ENCODE measurements around the gene MEGF6. TPM values are rescaled to one million over a fixed set of nuclear protein-coding genes. Genes with fewer than 3 reads are reported as not detected.
"Not testable (repeated sequence)": the region's sequence is repeated elsewhere in the genome, so short reads cannot be mapped to it uniquely, and the experiment has no call there.

Gene MEGF6
- total RNA-seq, 1 donor from 2014 or later, result 1.3 TPM

GRCh38 chr1:3623441-3624199 lies 12.3 kb upstream of the MEGF6 start:
- FAIRE-seq, result no peak
- TF ChIP-seq CTCF (IDR thresholded peaks at IDR 0.05; ENCODE audit: insufficient read depth, low read length, severe bottlenecking), result no peak
- DNase-seq (ENCODE audit: low read depth), result no peak

GRCh38 chr1:3622102-3622501 lies 10.8 kb upstream of the MEGF6 start:
- not testable (repeated sequence) for FAIRE-seq; H3K4me3 ChIP-seq (ENCODE audit: low read depth, low read length); DNase-seq (ENCODE audit: low read depth); H3K36me3 ChIP-seq (ENCODE audit: control insufficient read depth, insufficient read depth, low read length); H3K27me3 ChIP-seq (ENCODE audit: control insufficient read depth, insufficient read depth, low read length)

More at GRCh38 chr1:3623441-3624199, 12.3 kb upstream of the MEGF6 start:
- Histone ChIP-seq H3K27me3 (ENCODE audit: control insufficient read depth, insufficient read depth, low read length) (no peaks in the 10 kb centered on the region), H3K4me3 (ENCODE audit: low read depth, low read length) (peak overlapping the region; percentile 93), H3K36me3 (ENCODE audit: control insufficient read depth, insufficient read depth, low read length) (peaks cover 4% of the 10 kb centered on the region)

GRCh38 chr1:3621151-3621671 lies 9.9 kb upstream of the MEGF6 start:
- H3K27me3 ChIP-seq (ENCODE audit: control insufficient read depth, insufficient read depth, low read length); H3K4me3 ChIP-seq (ENCODE audit: low read depth, low read length); H3K36me3 ChIP-seq (ENCODE audit: control insufficient read depth, insufficient read depth, low read length); FAIRE-seq: not testable (repeated sequence)
- peak; percentile 8 for DNase-seq (ENCODE audit: low read depth)
- TF ChIP-seq CTCF (IDR thresholded peaks at IDR 0.05; ENCODE audit: insufficient read depth, low read length, severe bottlenecking), result peak; percentile 52

- Histone ChIP-seq H3K36me3 (ENCODE audit: control insufficient read depth, insufficient read depth, low read length) (no peaks in the 10 kb centered on the region), H3K27me3 (ENCODE audit: control insufficient read depth, insufficient read depth, low read length) (no peaks in the 10 kb centered on the region), H3K4me3 (ENCODE audit: low read depth, low read length) (no peak overlapping the region)
- no peak for DNase-seq (ENCODE audit: low read depth)
- TF ChIP-seq CTCF (IDR thresholded peaks at IDR 0.05; ENCODE audit: insufficient read depth, low read length, severe bottlenecking), result no peak
- no peak for FAIRE-seq
Measured at GRCh38 chr1:3620708-3621107, 9.4 kb upstream of the MEGF6 start.

DNA sequence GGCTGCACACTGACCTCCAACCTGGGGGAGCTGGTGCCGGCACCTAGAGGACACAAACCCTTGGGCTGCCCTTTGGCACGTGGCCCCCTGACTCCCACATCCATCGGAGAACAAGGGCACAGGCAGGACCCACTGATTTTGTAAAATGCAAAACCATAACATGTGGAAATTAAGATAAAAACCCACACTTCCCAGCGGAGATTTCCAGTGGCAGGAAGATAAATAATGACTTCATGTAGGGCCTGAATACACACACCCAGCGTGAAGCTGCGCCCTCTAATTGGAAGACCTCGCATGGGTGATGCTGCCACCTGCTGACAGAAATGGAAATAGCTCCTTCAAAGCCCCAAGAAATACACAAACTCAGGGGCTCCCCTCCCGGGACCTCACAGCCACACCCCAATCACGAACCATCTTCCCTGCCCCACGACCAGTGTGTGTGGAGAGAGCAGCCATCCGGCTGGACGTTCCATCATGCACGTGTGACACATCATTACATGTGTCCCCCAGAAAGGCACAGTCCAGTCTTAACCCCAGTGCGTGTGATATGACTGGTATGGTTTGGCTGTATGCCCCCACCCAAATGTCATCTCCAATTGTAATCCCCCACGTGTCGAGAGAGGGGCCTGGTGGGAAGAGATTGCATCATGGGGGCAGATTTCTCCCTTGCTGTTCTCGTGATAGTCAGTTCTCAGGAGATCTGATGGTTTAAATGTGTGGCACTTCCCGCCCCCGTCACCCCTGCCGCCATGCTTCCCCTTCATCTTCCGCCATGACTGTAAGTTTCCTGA lies 7.8 kb upstream of the MEGF6 start:
- Histone ChIP-seq H3K27me3 (ENCODE audit: control insufficient read depth, insufficient read depth, low read length) (peaks cover 5% of the 10 kb centered on the region), H3K4me3 (ENCODE audit: low read depth, low read length) (no peak overlapping the region), H3K36me3 (ENCODE audit: control insufficient read depth, insufficient read depth, low read length) (no peaks in the 10 kb centered on the region)
- peak; percentile 81 for TF ChIP-seq CTCF (IDR thresholded peaks at IDR 0.05; ENCODE audit: insufficient read depth, low read length, severe bottlenecking)
- peak; percentile 7 for FAIRE-seq
- peak; percentile 59 for DNase-seq (ENCODE audit: low read depth)

DNA sequence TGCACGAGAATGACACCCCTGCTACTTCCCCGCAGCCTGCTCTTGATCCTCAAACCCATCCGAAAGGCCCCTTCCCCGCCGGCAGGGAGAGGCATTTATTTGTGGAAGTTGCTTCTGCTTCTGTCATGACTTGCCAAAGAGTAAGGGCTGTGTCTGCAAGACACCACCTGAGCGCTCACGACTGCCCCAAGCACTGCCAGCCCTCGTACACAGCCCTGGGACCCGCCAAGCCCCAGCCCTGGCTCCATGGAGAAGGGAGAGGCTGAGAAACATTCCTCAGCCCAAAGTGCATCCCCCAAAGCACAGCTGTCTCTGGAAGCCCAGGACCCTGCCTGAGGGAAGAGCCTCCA lies 7.2 kb upstream of the MEGF6 start:
- FAIRE-seq (no peak), DNase-seq (ENCODE audit: low read depth) (no peak)
- H3K27me3 ChIP-seq (ENCODE audit: control insufficient read depth, insufficient read depth, low read length), result peaks cover 6% of the 10 kb centered on the region
- TF ChIP-seq CTCF (IDR thresholded peaks at IDR 0.05; ENCODE audit: insufficient read depth, low read length, severe bottlenecking), result no peak
- H3K4me3 ChIP-seq (ENCODE audit: low read depth, low read length), result no peak overlapping the region
- H3K36me3 ChIP-seq (ENCODE audit: control insufficient read depth, insufficient read depth, low read length), result no peaks in the 10 kb centered on the region
